Measurements from ENCODE around the gene YEATS2. TPM values are rescaled to one million over a fixed set of nuclear protein-coding genes. Genes with fewer than 3 reads are reported as not detected.

The YEATS2 gene
- total and polyA plus RNA-seq, 12 donors = 4.9 to 27.1 (median 14.0) TPM

DNA sequence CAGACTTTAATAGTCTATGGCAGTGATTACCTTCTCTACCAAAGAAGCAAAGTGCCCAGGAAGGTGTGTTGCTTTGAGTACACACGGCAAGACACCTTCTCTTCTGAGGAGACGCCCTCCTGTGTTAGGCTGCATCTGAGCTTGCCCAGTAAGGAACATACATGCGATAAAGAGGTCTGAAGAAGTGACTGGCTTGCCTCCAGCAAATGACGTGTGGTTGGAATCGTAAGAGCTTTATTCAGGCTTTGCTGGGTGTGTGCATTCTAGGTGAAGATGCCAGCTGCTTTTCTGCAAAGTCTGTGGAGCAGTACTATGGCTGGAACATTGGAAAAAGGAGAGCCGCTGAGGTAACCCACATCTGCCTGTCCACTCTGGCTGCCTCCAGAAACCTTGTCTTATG is 105.4 kb downstream of the YEATS2 start:
- no peaks in the 10 kb centered on the region for H3K9me3 ChIP-seq (replicated peaks in 1 of 3)
- peak in 2 of 7 donors; percentile 6 to 24 for DNase-seq
- H3K4me1 ChIP-seq (replicated peaks in 1 of 2) = no peaks in the 10 kb centered on the region
- H3K27me3 ChIP-seq = no peaks in the 10 kb centered on the region
- TF ChIP-seq, protein P1, sequence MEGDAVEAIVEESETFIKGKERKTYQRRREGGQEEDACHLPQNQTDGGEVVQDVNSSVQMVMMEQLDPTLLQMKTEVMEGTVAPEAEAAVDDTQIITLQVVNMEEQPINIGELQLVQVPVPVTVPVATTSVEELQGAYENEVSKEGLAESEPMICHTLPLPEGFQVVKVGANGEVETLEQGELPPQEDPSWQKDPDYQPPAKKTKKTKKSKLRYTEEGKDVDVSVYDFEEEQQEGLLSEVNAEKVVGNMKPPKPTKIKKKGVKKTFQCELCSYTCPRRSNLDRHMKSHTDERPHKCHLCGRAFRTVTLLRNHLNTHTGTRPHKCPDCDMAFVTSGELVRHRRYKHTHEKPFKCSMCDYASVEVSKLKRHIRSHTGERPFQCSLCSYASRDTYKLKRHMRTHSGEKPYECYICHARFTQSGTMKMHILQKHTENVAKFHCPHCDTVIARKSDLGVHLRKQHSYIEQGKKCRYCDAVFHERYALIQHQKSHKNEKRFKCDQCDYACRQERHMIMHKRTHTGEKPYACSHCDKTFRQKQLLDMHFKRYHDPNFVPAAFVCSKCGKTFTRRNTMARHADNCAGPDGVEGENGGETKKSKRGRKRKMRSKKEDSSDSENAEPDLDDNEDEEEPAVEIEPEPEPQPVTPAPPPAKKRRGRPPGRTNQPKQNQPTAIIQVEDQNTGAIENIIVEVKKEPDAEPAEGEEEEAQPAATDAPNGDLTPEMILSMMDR (IDR thresholded peaks at IDR 0.05) = no peak
- no peak for TF ChIP-seq POLR2A (IDR thresholded peaks at IDR 0.05)
- WGBS, 4 donors = 90 to 93% (median 92%) methylated on average over 5 to 6 of the region's 6 CpGs
- no peak overlapping the region for H3K4me3 ChIP-seq
- H3K36me3 ChIP-seq (replicated peaks in 1 of 2) = peaks cover 0 to 90% of the 10 kb centered on the region in 2 donors
- no peak overlapping the region for H3K27ac ChIP-seq
- intact Hi-C loops (cut with DNase I) = no loop called here

DNA sequence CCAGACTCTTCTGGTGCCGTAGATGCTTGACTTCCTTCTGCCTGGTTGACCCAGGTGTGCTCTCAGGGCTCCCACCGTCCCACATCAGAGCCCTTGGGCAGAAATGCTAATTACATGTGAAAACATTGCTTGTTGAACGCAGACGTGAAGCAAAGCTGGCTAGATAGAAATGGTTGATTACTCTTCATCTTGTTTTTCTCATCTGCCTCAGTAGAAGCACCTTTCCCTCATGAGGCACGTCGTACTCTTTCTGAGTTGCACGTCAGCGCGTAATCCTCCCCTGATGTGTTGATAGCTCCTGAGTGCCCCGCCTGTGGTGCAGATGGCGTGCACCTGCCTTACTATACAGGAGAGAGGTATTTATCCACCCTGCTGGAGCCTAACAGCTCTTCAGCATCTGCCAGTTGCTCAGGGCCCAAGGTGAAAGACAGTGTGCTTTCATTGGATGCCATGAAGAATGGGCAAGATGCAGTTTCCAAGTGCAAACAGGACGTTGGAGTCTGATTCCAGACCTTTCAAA is 109.7 kb downstream of the YEATS2 start:
- DNase-seq = no peak
- intact Hi-C loops (cut with DNase I) = no loop called here
- Histone ChIP-seq H3K27ac (no peak overlapping the region), H3K4me1 (replicated peaks in 1 of 2) (no peaks in the 10 kb centered on the region), H3K36me3 (replicated peaks in 1 of 2) (peaks cover 0 to 83% of the 10 kb centered on the region in 2 donors), H3K27me3 (no peaks in the 10 kb centered on the region), H3K4me3 (no peak overlapping the region), H3K9me3 (replicated peaks in 1 of 3) (no peaks in the 10 kb centered on the region)
- 88 to 97% (median 94%) methylated on average over 10 to 12 of the region's 12 CpGs for WGBS, 4 donors
- TF ChIP-seq, protein P1 (IDR thresholded peaks at IDR 0.05) = no peak
- TF ChIP-seq POLR2A (IDR thresholded peaks at IDR 0.05) = no peak

DNA sequence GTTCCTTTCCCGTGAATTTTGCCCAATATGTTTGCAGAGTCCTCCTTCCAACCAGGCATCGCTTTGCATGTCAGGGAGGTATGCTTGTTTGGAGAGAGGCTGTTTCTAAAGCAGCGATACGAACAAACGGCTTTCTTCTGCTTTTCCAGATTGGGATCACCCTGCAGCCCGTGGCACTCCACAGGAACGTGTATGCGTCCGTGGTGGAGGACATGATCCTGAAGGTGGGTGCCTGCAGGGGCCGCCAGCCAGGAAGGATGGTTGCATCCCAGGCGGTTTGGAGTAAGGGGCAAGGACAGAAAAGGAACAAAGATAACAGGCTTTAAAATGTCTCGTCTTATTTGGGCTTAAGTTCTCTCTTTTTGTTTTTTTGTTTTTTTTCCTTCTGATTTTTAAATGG is 110.3 kb downstream of the YEATS2 start:
- 94 to 98% (median 95%) methylated on average over 8 to 12 of the region's 12 CpGs for WGBS, 4 donors
- TF ChIP-seq, protein P1 (IDR thresholded peaks at IDR 0.05) = no peak
- no peak for TF ChIP-seq POLR2A (IDR thresholded peaks at IDR 0.05)
- Histone ChIP-seq H3K9me3 (replicated peaks in 1 of 3) (no peaks in the 10 kb centered on the region), H3K4me1 (replicated peaks in 1 of 2) (peaks cover 0 to 5% of the 10 kb centered on the region in 2 donors), H3K27ac (no peak overlapping the region), H3K4me3 (no peak overlapping the region), H3K27me3 (no peaks in the 10 kb centered on the region), H3K36me3 (replicated peaks in 1 of 2) (peaks cover 0 to 79% of the 10 kb centered on the region in 2 donors)
- DNase-seq = no peak
- intact Hi-C loops (cut with DNase I) = no loop called here

DNA sequence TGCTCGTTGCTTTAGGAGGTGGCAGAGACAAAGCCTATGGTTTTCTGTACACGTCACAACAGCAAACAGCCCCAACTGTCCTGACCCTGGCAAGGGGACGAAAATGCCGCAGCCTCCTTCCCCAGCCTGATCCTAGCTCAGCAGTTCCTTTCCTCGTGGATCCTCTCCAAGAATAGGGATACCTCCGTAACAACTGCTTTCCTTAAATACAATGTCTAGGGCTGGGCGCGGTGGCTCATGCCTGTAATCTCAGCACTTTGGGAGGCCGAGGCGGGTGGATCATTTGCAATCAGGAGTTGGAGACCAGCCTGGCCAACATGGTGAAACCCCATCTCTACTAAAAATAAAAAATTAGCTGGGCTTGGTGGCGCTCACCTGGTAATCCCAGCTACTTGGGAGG is 110.8 kb downstream of the YEATS2 start:
- Histone ChIP-seq H3K27ac (no peak overlapping the region), H3K4me3 (no peak overlapping the region), H3K9me3 (replicated peaks in 1 of 3) (no peaks in the 10 kb centered on the region), H3K27me3 (no peaks in the 10 kb centered on the region), H3K4me1 (replicated peaks in 1 of 2) (peaks cover 0 to 5% of the 10 kb centered on the region in 2 donors), H3K36me3 (replicated peaks in 1 of 2) (peaks cover 0 to 74% of the 10 kb centered on the region in 2 donors)
- DNase-seq = no peak
- 94 to 96% (median 95%) methylated on average over 10 to 11 of the region's 11 CpGs for WGBS, 4 donors
- intact Hi-C loops (cut with DNase I) = no loop called here
- TF ChIP-seq, protein P1 (IDR thresholded peaks at IDR 0.05) = no peak
- TF ChIP-seq POLR2A (IDR thresholded peaks at IDR 0.05) = no peak
